ENCODE results near the gene PANX1.

- TF ChIP-seq POLR2A (IDR thresholded peaks at IDR 0.05) (no peak), CTCF (IDR thresholded peaks at IDR 0.05) (no peak), EP300 (IDR thresholded peaks at IDR 0.05; ENCODE audit: low read depth) (no peak)
Measured at GRCh38 chr11:94151903-94152677, 23.4 kb downstream of the PANX1 start.

Measured in transverse colon (tissue), 3 donors.